Measurements from ENCODE around the gene ATOH8. TPM values are rescaled to one million over a fixed set of nuclear protein-coding genes. Genes with fewer than 3 reads are reported as not detected.

Gene ATOH8
- total RNA-seq, 1 donor from 2014 or later = 9.0 TPM

DNA sequence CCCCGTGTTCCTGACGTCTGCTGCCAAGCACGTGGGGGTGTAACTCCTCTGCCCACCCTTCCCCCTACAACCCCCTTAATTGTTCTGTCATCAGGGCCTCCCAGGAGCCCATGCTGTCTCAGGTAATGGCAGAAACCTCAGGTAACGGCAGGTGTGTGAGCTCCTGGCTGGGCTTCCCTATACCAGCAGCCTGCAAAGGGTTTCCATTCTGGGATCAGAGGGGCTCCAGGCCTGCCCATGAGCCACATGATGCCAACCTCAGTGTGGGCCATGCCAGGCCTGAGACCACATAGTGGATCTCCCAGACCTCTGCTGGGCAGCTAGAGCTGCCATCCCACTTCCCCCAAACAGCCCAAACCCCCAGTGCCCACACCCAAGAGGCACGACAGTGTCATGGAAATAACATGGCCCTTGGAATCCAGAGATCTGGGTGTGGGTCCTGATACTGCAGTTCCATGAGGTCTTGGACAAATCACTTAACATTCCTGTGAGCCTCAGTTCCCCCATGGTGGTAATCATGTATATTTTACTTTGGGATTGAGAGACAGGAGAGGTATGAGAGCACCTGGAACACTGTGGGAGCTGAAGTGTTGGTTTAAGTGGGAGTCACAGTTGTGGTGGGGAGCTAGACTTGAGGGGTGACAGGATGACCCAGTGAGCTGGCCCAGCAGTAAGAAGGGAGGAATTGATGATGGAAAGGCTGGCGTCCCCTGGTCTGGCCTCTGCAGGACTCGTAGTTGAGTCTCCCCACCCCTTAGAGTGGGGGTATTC lies 59.6 kb downstream of the ATOH8 start:
- DNase-seq = no peak
- Mint-ChIP-seq H3K36me3 (ENCODE audit: unreplicated experiment) (no peaks in the 10 kb centered on the region), H3K9me3 (ENCODE audit: unreplicated experiment) (peaks cover 5% of the 10 kb centered on the region), H3K4me1 (ENCODE audit: low read depth, unreplicated experiment) (peaks cover 7% of the 10 kb centered on the region), H3K27ac (ENCODE audit: unreplicated experiment) (no peak overlapping the region), H3K27me3 (ENCODE audit: unreplicated experiment) (peaks cover 5% of the 10 kb centered on the region), H3K4me3 (ENCODE audit: unreplicated experiment) (no peak overlapping the region)
- TF ChIP-seq, protein P1, sequence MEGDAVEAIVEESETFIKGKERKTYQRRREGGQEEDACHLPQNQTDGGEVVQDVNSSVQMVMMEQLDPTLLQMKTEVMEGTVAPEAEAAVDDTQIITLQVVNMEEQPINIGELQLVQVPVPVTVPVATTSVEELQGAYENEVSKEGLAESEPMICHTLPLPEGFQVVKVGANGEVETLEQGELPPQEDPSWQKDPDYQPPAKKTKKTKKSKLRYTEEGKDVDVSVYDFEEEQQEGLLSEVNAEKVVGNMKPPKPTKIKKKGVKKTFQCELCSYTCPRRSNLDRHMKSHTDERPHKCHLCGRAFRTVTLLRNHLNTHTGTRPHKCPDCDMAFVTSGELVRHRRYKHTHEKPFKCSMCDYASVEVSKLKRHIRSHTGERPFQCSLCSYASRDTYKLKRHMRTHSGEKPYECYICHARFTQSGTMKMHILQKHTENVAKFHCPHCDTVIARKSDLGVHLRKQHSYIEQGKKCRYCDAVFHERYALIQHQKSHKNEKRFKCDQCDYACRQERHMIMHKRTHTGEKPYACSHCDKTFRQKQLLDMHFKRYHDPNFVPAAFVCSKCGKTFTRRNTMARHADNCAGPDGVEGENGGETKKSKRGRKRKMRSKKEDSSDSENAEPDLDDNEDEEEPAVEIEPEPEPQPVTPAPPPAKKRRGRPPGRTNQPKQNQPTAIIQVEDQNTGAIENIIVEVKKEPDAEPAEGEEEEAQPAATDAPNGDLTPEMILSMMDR (IDR thresholded peaks at IDR 0.05; ENCODE audit: partially characterized antibody, unreplicated experiment) = no peak

DNA sequence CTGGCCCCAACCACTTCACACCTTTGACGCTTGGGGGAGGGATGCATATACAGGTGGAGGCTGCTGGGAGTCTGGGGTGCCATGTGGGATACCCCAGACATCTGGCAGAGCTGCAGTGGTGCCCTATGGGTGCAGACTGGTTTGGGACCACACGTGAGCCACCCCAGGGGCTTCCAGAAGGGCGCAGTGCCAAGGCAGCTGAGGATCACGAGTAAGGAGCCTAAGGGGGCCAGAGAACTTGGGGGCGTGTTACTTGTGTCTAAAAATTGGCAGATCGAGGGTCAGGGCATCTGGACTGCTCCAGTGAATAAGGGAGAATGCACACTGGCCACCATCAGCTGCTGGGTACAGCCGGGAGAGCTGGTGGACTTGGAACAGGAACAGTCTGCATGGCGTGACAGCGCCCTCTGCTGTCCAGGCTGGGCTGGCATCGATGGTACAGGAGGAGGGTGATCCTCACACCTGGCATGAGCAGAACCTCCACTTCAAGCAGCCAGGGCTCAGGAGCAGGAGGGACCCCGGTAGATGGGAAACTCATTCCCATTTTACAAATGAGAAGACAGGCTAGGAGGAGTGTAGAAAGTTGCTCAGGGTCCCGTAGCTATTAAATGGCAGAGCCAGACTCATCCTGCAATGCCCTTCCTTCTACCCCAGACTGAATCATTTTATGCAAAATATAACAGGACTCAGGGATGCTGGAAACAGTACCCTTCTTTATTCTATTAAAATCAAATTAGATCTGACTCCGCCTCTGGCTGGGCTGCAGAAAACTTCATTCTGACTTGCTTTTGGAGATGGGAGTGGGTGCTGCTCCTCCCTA lies 60.4 kb downstream of the ATOH8 start:
- Mint-ChIP-seq H3K4me3 (ENCODE audit: unreplicated experiment) (no peak overlapping the region), H3K9me3 (ENCODE audit: unreplicated experiment) (peaks cover 2% of the 10 kb centered on the region), H3K4me1 (ENCODE audit: low read depth, unreplicated experiment) (peaks cover 9% of the 10 kb centered on the region), H3K36me3 (ENCODE audit: unreplicated experiment) (no peaks in the 10 kb centered on the region), H3K27me3 (ENCODE audit: unreplicated experiment) (peaks cover 7% of the 10 kb centered on the region), H3K27ac (ENCODE audit: unreplicated experiment) (no peak overlapping the region)
- TF ChIP-seq, protein P1 (IDR thresholded peaks at IDR 0.05; ENCODE audit: partially characterized antibody, unreplicated experiment) = peak; percentile 92
- DNase-seq = peak; percentile 96

DNA sequence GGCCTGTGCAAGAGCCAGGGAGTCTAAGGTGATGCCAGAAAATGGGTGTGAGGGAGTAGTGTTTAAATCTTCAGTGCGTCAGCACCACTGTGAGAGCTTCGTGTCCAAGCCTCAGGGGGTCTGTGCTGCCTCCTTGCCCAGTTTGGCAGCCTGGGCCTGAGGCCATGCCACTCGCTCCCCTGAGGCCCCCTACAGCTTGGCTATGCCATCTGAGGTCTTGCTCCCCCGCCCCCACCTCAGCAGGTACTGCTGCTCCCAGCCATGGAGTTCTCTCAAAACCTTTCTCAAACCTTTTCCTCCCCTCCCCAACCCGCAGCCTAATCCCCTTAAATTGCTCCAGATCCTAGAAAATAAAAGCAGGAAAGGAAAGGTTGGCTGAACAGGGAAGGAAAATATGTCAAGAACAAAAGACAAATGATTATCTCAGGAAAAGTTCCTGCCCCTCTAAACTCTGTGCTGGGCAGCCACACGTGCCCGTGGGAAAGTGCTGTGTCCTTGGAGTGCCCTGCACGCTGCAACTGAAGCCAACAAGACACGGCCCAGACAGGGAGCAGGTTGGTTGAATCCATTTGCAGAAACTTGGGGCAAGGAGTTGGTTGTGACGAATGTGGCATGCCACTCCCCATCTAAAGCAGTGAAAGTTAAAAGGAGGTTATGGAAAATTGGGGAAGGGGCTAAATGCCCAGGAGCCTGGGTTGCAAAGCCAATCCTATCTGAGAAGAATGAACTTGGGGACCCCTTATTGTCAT lies 61.2 kb downstream of the ATOH8 start:
- Mint-ChIP-seq H3K27me3 (ENCODE audit: unreplicated experiment) (peaks cover 7% of the 10 kb centered on the region), H3K4me3 (ENCODE audit: unreplicated experiment) (no peak overlapping the region), H3K27ac (ENCODE audit: unreplicated experiment) (no peak overlapping the region), H3K36me3 (ENCODE audit: unreplicated experiment) (no peaks in the 10 kb centered on the region), H3K4me1 (ENCODE audit: low read depth, unreplicated experiment) (peaks cover 9% of the 10 kb centered on the region), H3K9me3 (ENCODE audit: unreplicated experiment) (peaks cover 2% of the 10 kb centered on the region)
- TF ChIP-seq, protein P1 (IDR thresholded peaks at IDR 0.05; ENCODE audit: partially characterized antibody, unreplicated experiment) = no peak
- no peak for DNase-seq

DNA sequence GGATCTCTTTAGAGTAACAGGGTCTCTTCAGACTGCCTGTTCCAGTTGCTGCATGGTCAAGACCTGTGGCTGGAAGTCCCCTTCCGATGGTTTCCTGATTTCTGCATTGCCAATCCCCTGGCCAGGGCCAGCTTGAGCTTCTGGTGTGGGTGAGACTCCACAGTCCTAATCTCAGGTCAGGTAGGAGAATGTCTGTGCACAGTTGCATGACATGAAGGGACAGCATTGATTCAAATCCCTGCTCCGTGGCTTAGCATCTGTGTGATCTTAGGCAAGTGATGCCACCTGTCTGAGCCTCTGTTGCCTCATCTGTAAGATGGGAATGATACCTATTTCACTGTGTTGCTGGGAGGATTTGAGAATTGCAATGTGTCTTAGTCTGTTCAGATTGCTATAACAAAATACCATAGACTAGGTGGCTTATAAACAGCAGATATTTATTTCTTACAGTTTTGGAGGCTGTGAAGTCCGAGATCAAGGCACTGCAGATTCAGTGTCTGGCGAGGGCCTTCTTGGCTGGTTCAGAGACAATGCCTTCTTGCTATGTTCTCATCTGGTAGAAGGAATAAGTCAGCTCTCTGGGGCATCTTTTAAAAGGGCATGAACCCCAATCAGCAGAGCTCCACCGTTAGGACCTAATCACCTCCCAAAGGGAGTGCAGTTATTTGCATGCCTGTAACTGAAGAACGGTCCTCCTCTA lies 66.2 kb downstream of the ATOH8 start:
- TF ChIP-seq, protein P1 (IDR thresholded peaks at IDR 0.05; ENCODE audit: partially characterized antibody, unreplicated experiment) = no peak
- no peak overlapping the region for H3K27ac Mint-ChIP-seq (ENCODE audit: unreplicated experiment)

More for the DNA sequence above, 66.2 kb downstream of the ATOH8 start:
- Mint-ChIP-seq H3K4me3 (ENCODE audit: unreplicated experiment) (no peak overlapping the region), H3K4me1 (ENCODE audit: low read depth, unreplicated experiment) (peaks cover 2% of the 10 kb centered on the region), H3K27me3 (ENCODE audit: unreplicated experiment) (peaks cover 4% of the 10 kb centered on the region), H3K9me3 (ENCODE audit: unreplicated experiment) (peaks cover 2% of the 10 kb centered on the region), H3K36me3 (ENCODE audit: unreplicated experiment) (no peaks in the 10 kb centered on the region)
- DNase-seq = no peak

Data from glutamatergic neuron (in vitro differentiated cells).